Loucy (cell line): ENCODE data around the gene LEMD1.

Experiments used
- EZH2phosphoT487 ChIP-seq: fragments of 200-600 bp; IDR thresholded peaks from 2 replicates; pipeline ENCODE4 v1.6.1; 2018; ENCODE audit warnings: antibody characterized with exemption, mild to moderate bottlenecking, moderate library complexity, borderline replicate concordance
- TF ChIP-seq, protein P1 (sequence below): fragments of 200-600 bp; sonication (generic); conservative IDR thresholded peaks from 2 replicates; pipeline ENCODE4 v1.5.1; 2014; ENCODE audit warnings: mild to moderate bottlenecking, antibody characterized with exemption, low read length

DNA sequence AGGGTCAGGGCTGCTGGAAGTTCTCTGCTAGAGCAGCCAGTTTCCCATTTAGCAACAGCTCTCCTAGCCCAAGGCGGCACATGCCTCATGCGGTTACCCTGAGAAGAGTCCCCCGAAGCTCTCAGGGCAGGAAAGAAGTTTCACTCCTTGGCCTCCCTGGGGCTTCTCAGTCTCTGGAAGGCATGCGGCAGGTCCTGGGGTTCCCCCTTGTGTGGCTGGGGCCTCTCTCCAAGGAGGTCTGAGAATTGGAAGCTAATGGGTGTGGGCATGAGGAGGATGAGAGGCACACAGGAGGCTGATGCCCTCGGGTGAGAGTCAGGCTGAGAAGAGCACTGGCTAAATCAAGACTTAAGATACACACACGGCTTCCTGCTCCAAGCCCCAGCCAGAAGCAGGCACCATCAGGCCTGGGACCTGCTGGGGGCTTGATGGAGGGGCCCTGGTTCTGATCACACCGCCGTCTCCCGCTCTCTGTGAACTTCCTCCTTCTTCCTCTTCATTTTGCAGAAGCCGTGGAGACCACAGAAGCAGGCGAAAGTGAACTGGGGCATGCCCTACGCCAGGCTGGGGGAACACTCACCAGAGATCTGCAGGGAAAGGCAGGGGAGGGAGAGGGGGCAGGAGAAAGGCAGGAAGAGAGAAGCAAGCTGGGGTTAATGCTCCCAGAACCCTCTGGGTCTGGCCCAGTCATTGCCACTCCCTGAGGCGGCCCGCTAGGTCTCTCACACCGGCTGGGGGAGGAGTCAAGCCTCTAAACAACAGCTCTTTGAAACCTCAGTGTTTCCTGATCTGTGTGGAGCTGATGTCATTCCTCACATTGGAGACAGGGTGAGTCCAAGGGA is 18.8 kb upstream of the LEMD1 start:
- TF ChIP-seq, protein P1, sequence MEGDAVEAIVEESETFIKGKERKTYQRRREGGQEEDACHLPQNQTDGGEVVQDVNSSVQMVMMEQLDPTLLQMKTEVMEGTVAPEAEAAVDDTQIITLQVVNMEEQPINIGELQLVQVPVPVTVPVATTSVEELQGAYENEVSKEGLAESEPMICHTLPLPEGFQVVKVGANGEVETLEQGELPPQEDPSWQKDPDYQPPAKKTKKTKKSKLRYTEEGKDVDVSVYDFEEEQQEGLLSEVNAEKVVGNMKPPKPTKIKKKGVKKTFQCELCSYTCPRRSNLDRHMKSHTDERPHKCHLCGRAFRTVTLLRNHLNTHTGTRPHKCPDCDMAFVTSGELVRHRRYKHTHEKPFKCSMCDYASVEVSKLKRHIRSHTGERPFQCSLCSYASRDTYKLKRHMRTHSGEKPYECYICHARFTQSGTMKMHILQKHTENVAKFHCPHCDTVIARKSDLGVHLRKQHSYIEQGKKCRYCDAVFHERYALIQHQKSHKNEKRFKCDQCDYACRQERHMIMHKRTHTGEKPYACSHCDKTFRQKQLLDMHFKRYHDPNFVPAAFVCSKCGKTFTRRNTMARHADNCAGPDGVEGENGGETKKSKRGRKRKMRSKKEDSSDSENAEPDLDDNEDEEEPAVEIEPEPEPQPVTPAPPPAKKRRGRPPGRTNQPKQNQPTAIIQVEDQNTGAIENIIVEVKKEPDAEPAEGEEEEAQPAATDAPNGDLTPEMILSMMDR, result no peak
- TF ChIP-seq EZH2phosphoT487, result no peak
